Mesothelial cell of epicardium (in vitro differentiated cells): ENCODE measurements around the gene TMEM121. TPM values are rescaled to one million over a fixed set of nuclear protein-coding genes. Genes with fewer than 3 reads are reported as not detected.

Experiments used
- DNase-seq, 2 experiments: peaks; one replicate each; pipeline ENCODE4 v3.0.0; 2021; ENCODE audit warnings: low spot score in 2 of 2; ENCODE audit not compliant: unreplicated experiment in 2 of 2
- H3K27ac Mint-ChIP-seq: 2 replicates; pipeline ENCODE4 v1.8.0; 2021; ENCODE audit warnings: mixed read lengths
- H3K27me3 Mint-ChIP-seq: 2 replicates; pipeline ENCODE4 v1.8.0; 2021; ENCODE audit warnings: low read depth, mixed read lengths
- H3K36me3 Mint-ChIP-seq: 2 replicates; pipeline ENCODE4 v1.8.0; 2021; ENCODE audit warnings: mixed read lengths
- H3K4me1 Mint-ChIP-seq: 2 replicates; pipeline ENCODE4 v1.8.0; 2021; ENCODE audit warnings: mixed read lengths
- H3K4me3 Mint-ChIP-seq: 2 replicates; pipeline ENCODE4 v1.8.0; 2021; ENCODE audit warnings: mild to moderate bottlenecking, moderate library complexity, mixed read lengths
- H3K9me3 Mint-ChIP-seq: 2 replicates; pipeline ENCODE4 v1.8.0; 2021; ENCODE audit warnings: mixed read lengths
- CTCF ChIP-seq: fragments of 200-600 bp; sonication (generic); IDR thresholded peaks from one replicate; pipeline ENCODE4 v1.5.0; 2021; ENCODE audit warnings: antibody characterized with exemption; ENCODE audit not compliant: unreplicated experiment
- total RNA-seq: library from RNA; stranded (reverse); gene quantifications from 3 replicates; pipeline ENCODE4 v1.2.1, GENCODE V29; 2021

The TMEM121 gene
- total RNA-seq, 1 donor from 2014 or later = 5.6 TPM

GRCh38 chr14:105501504-105502291, 24.7 kb upstream of the TMEM121 start:
- Mint-ChIP-seq H3K4me1 (no peaks in the 10 kb centered on the region), H3K4me3 (no peak overlapping the region), H3K36me3 (no peaks in the 10 kb centered on the region), H3K27ac (no peak overlapping the region), H3K27me3 (peaks cover 5% of the 10 kb centered on the region), H3K9me3 (no peaks in the 10 kb centered on the region)
- TF ChIP-seq CTCF = no peak
- no peak for DNase-seq

- Mint-ChIP-seq H3K9me3 (no peaks in the 10 kb centered on the region), H3K36me3 (no peaks in the 10 kb centered on the region), H3K4me3 (no peak overlapping the region), H3K27me3 (peaks cover 15% of the 10 kb centered on the region), H3K27ac (no peak overlapping the region), H3K4me1 (no peaks in the 10 kb centered on the region)
- no peak for DNase-seq
- TF ChIP-seq CTCF = no peak
Measured at GRCh38 chr14:105502446-105503295, 23.7 kb upstream of the TMEM121 start.

GRCh38 chr14:105503296-105503640, 23.1 kb upstream of the TMEM121 start:
- TF ChIP-seq CTCF = no peak
- no peak overlapping the region for H3K4me3 Mint-ChIP-seq
- H3K9me3 Mint-ChIP-seq = no peaks in the 10 kb centered on the region
- H3K27me3 Mint-ChIP-seq = peaks cover 19% of the 10 kb centered on the region
- no peaks in the 10 kb centered on the region for H3K36me3 Mint-ChIP-seq
- H3K27ac Mint-ChIP-seq = no peak overlapping the region
- no peaks in the 10 kb centered on the region for H3K4me1 Mint-ChIP-seq
- no peak for DNase-seq

- no peak overlapping the region for H3K27ac Mint-ChIP-seq
- no peak for TF ChIP-seq CTCF
- H3K9me3 Mint-ChIP-seq = no peaks in the 10 kb centered on the region
- H3K4me1 Mint-ChIP-seq = no peaks in the 10 kb centered on the region
- DNase-seq = peak in 1 of 2 experiments; percentile 20
- H3K36me3 Mint-ChIP-seq = no peaks in the 10 kb centered on the region
- no peak overlapping the region for H3K4me3 Mint-ChIP-seq
- H3K27me3 Mint-ChIP-seq = peaks cover 27% of the 10 kb centered on the region
Measured at GRCh38 chr14:105503935-105504692, 22.3 kb upstream of the TMEM121 start.

- no peak for TF ChIP-seq CTCF
- H3K4me3 Mint-ChIP-seq = no peak overlapping the region
- H3K36me3 Mint-ChIP-seq = no peaks in the 10 kb centered on the region
- no peak for DNase-seq
- H3K9me3 Mint-ChIP-seq = no peaks in the 10 kb centered on the region
- H3K27ac Mint-ChIP-seq = no peak overlapping the region
- peaks cover 27% of the 10 kb centered on the region for H3K27me3 Mint-ChIP-seq
- no peaks in the 10 kb centered on the region for H3K4me1 Mint-ChIP-seq
Measured at GRCh38 chr14:105505101-105505500, 21.3 kb upstream of the TMEM121 start.
